GM18508 (cell line): ENCODE results near the gene CDK2AP2.

Source experiments
- ATAC-seq: cut with Tn5 transposase; IDR thresholded peaks from one replicate; pipeline ENCODE4 v1.9.1; 2021; ENCODE audit warnings: moderate number of reproducible peaks; ENCODE audit not compliant: insufficient read depth, unreplicated experiment

Gene CDK2AP2

DNA sequence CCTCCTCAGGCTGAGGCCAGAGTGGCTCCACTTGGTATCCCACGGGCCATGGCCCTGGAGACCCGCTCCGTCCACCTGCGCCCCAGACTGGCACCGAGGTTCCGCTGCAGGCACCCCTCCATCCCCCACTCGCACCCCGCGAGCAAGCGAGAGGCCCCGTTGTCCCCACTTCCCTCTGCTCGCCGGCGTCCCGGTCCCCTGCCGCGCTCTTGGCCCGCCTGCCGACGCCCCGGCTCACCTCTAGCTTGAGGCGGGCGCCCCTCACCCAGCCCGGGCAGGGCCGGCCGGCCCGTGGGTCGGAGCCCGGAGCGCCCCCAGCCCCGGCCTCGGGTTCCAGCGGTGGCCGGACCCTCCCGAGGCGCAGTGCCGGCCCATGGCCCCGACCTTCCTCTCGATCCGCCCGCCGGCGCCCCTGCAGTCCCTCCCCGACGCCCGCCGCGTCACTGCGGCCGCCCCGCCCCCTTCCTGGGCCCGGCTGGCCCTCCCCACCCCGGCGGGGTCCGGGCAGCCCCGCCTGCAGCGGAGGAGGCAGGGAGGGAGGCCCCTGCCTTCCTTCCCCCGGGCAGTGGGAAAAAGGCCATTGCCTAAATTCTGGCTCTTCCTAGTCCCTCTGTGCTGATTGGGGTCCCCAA, 2.9 kb downstream of the CDK2AP2 start, which contains the start of gene PITPNM1:
Gene PITPNM1 (minus strand): TSS at position 414 of the 632 bp plus-strand sequence. CDS start 1,183 bp downstream, outside the sequence.
- no peak for ATAC-seq

GRCh38 chr11:67504005-67504949, 3.7 kb downstream of the CDK2AP2 start:
- no peak for ATAC-seq

DNA sequence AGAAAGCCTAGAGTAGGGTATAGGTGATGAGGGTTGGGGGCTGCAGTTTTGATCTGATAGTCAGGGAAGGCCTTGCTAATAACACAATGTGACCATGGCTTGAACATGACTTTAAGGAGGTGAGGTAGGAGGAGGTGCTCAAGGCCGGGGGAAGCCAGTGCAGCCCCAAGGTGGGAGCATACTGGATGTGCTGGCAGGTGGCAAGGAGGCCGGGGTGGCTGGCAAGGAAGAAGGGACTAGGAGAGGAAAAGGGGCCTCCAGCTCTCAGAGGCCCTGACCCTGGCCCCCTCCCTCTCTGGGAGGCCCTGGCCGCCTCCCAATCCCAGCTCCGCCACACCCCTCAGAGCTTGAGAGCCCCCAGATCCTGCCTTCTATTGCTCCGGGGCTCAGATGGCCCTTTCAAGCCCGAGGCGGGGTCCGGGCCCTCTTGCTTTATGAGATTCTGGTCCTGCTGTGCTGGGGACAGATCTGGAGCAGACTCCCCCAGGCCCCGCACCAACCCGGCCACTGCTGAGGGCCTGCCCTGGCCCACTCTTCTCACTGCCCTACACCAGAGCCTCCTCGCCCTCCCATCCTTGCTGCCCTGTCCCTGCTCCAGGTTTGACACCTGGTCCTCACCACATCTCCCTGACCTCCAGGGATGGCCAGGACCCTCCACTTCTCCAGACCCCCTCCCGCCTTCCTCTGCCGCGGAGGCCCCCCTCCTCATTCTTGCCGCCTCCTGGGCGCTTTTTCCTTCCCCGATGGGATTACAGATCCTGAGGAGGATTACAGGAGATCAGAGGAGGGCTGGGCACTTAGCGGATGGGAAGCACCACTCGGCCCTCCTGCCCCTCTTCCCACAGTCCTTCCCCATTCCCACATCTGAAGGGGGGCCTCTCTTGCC, 4.6 kb downstream of the CDK2AP2 start:
- ATAC-seq = no peak

DNA sequence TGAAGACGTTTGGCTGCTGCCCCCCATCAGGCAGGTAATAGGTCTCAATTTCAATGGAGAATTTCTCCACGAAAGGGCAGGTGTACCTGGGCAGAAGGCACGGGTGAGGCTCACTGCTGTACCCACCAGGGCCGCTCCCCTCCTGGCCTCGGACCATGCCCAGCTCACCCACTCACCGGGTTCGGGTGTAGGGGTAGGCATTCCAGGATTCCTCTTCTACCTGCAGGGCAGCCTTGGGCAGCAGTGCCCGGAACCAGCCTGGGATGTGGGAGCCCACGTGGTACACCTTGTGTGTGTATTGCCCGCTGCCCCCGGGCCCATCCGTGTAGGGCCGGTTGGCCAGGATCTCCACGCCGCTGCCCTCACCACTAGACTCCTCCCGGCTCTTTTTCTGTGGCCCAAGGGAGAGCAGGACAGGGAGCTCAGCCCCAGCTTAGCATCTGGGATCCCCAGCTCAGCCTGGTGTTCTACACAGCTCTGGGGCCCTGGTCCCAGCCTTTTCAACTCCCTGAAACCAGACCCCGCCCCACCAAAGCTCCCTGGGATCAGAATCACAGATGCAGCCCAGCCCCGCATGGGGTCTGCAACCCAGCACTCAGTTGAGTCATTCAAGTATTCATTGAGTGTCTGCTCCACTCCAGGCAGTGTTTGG, 5.5 kb downstream of the CDK2AP2 start:
- no peak for ATAC-seq

GRCh38 chr11:67501854-67502253, 6.1 kb downstream of the CDK2AP2 start:
- ATAC-seq = no peak

- ATAC-seq = no peak
Measured at GRCh38 chr11:67500831-67501715, 6.9 kb downstream of the CDK2AP2 start.

DNA sequence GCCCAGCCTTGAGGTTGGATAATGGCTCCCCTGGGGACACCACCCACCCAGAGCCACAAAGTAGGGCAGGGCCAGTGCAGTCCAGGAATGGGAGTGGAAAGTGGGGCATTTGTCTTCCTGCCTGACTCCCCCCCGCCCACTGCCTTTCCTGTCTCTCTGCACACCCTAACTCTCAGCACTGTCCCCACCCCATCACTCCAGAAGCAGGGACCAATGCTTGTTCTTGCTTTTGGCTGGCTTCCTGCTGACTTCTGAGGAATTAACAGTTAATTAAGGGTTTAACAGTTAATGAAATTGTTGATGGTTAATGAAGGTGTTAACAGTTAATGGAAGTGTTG, 7.5 kb downstream of the CDK2AP2 start:
- no peak for ATAC-seq

DNA sequence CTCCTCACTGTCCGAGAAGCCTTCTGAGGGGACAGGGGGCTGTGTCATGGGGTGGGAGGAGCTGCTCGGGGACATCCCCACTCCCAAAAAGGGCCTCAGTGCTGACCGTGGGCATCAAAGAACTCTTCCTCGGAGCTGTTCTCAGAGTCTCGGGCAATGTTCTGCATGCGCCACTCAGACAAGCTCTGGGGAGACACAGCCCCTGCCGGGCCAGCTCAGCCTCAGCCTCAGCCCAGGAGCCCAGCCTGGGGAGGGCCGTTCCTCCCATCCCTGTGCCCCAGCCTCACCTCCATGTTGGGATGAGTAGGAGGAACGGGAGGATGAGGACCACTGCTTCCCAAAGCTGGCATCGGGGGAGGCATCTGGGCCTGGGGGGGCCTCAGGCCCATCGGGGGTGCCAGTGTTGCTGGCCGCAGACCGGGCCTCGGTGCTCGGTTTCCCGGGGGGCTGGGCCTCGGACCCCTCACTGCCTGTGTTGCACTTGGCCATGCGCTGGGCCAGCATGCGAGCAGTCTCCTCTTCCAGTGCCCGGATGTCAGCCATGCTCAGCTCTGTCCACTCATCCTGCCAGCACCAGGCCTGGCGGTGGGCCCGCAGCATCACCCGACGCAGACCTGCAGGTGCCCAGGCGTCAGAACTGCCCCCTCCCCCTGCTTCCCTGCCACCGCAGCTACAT, 8.0 kb downstream of the CDK2AP2 start:
- no peak for ATAC-seq

GRCh38 chr11:67498544-67498972, 9.4 kb downstream of the CDK2AP2 start:
- no peak for ATAC-seq

DNA sequence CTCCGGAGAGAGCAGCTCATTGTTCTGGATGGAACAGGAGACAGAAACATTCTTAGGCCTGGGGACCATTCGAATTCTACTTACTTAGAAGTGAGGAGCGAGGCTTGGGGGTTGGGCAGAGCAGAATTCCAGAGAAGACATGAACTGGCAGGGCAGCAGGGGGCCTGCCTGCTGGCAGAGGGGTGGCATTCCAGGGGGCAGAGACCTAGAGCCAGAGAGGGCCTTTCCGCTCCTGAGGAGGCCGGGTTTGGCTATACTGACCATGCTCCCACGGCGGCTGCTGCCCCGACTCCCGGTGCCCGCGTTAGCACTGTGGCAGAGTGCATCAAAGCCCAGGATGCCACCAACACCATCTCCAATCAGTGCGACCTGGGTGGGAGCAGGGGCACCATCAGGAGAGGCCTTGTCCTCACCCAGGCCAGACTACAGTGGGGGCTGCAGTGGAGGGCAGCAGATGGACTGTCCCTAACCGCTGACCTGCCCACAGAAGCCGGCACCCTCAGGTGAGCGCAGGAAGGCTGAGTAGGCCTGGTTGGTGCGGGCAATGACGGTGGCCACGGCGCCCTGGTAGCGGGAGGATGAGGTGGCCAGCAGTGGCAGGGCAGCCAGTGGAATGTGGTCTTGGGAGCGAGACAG, 10.2 kb downstream of the CDK2AP2 start:
- no peak for ATAC-seq

GRCh38 chr11:67496113-67496512, 11.8 kb downstream of the CDK2AP2 start:
- no peak for ATAC-seq

GRCh38 chr11:67495234-67496005, 12.5 kb downstream of the CDK2AP2 start:
- no peak for ATAC-seq

GRCh38 chr11:67494371-67495233, 13.4 kb downstream of the CDK2AP2 start:
- ATAC-seq = no peak

DNA sequence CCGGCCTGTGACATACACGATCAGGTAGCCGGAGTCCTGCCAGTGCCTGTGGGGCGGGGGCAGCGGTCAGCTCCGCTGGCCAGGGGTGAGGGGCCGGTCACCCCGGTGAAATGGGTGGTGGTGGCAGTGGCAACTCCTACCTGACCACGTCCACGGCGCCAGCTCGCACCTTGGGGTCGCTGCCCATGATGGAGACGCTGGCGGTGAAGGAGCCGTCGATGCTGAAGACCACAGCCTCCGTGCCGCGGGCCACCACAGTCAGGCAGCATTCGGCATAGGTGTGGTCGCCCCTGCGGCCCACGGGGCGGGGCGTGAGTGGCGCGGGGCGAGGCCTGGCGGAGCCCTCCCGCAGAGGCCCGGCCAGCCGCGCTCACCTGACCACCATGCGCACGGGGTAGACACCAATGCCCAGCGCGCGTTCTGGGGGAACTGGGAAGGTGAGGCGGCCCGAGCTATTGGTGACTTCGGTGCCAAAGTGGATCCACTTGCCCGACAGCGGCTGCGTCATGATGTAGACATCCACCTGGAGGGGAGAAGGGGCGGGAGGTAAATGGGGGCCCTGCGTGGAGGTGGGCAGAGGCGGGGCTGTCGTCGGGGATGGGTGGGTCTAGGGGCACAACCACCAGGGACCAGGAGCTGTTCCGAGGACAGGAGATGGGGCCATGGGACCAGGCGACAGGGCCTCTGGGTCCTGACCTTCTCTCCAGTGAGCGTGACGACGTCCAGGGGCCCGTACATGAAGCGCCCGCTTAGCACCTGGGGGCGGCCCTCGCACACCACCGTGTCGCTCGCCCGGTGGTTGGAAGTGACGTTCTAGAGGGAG, 14.2 kb downstream of the CDK2AP2 start:
- ATAC-seq = no peak

DNA sequence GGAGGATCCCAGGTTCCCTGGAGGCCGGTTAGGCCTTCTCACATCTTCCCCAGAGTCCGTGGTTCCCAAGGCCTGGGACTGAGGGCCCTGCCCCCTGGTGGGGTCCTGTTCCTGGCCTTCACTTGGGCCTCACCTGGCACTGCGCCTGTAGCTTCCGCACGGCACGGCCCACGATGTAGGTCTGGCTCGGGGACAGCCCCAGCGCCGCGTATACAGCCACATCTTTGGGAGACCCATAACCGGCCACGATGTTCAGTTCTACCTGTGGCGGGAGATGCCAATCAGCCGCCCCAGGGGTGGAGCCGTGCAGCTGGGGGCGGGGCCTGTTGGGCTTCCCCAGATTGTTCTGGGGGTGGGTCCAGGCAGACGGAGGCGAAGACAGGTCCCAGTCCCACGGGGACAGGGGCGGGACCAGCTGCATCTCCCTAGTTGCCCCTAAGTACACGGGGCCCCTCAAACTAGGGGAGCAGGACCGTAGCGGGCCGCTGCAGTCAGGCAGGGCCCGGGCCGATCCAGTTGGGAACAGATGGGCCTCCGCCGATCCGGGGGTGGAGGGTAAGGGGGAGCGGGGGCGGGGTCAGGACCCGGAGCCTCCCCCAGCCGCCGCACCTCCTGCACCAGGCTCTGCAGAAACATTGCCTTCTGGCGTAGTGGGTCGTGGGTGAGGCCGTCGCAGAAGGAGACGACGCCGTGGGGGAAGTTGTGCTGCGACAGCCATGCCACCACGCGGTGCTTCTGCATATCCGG, 15.0 kb downstream of the CDK2AP2 start:
- no peak for ATAC-seq
